Measurements from ENCODE around the gene TNP2. TPM values are rescaled to one million over a fixed set of nuclear protein-coding genes. Genes with fewer than 3 reads are reported as not detected.

The TNP2 gene
- total and polyA plus RNA-seq, 12 donors: not detected

DNA sequence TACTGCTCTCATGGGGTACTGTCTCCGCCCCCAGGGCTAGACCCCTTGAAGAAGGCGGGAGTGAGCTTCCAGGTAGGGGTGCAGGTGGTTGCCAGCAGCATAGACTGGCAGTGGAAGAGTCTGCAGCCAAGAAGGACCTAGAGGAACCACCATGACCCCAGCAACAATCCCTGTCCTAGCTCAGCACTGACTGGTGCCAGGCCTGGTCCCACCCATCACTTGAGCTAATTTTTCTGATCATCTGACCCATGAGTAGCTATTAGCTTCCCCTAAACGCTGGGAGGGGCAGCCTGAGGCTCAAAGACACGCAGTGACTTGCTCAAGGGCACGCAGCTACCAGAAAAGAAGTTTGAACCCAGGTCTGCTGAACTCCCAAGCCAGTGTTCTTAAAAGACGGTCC, 3.4 kb upstream of the TNP2 start:
- DNase-seq (no peak), ATAC-seq (no peak)
- Histone ChIP-seq H3K4me3 (no peak overlapping the region), H3K27ac (no peak overlapping the region), H3K4me1 (no peaks in the 10 kb centered on the region), H3K27me3 (peaks cover 0 to 4% (median 0%) of the 10 kb centered on the region in 7 donors), H3K9me3 (no peaks in the 10 kb centered on the region), H3K36me3 (no peaks in the 10 kb centered on the region)
- intact Hi-C loops (cut with DNase I): no loop called here
- TF ChIP-seq, protein P1, sequence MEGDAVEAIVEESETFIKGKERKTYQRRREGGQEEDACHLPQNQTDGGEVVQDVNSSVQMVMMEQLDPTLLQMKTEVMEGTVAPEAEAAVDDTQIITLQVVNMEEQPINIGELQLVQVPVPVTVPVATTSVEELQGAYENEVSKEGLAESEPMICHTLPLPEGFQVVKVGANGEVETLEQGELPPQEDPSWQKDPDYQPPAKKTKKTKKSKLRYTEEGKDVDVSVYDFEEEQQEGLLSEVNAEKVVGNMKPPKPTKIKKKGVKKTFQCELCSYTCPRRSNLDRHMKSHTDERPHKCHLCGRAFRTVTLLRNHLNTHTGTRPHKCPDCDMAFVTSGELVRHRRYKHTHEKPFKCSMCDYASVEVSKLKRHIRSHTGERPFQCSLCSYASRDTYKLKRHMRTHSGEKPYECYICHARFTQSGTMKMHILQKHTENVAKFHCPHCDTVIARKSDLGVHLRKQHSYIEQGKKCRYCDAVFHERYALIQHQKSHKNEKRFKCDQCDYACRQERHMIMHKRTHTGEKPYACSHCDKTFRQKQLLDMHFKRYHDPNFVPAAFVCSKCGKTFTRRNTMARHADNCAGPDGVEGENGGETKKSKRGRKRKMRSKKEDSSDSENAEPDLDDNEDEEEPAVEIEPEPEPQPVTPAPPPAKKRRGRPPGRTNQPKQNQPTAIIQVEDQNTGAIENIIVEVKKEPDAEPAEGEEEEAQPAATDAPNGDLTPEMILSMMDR (IDR thresholded peaks at IDR 0.05): no peak
- 89 to 92% methylated on average over 6 of the region's 6 CpGs for WGBS, 2 donors

DNA sequence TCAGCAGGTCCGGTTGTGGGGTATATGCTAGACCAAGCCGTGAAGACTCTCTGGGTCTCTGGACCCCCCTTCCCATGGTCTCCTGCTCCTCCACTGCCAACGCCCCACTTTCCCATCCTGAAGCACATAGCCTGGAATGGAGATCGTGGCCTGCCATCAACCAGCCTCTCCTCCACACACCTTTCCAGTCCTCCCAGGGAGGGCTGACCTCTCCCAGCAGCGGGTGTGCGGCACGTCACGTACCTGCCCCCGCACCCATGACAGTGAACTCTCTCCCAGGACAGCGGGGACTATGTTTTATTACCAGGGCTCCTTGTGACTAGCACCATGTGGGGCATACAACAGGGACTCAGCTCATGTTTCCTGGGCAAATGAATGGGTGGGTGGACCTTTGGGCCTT, 2.5 kb upstream of the TNP2 start:
- no peak for ATAC-seq
- WGBS, 2 donors: 96 to 98% methylated on average over 10 of the region's 10 CpGs

DNA sequence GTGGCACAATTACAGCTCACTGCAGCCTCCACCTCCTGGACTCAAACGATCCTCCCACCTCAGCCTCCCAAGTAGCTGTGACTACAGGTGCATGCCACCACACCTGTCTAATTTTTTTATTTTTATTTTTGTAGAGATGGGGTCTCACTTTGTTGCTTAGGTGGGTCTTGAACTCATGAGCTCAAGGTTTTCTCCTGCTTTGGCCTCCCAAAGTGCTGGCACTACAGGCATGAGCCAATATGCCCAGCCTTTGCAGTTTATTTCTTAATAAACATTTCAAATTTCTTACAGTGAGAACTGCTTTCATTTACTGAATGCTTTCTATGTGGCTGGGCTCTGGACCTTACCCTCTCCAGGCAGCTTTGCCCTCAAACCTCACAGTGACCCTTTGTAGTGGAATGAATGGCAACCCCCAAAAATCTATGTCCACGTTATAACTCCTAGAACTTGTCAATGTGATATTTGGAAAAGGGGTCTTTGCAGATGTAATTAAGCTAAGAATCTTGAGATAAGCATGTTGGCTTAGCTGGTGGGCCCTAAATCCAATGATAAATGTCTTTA, 1.6 kb upstream of the TNP2 start:
- Histone ChIP-seq H3K36me3 (no peaks in the 10 kb centered on the region), H3K4me3 (no peak overlapping the region), H3K9me3 (no peaks in the 10 kb centered on the region), H3K4me1 (no peaks in the 10 kb centered on the region), H3K27ac (no peak overlapping the region), H3K27me3 (no peaks in the 10 kb centered on the region)
- no peak for DNase-seq
- intact Hi-C loops (cut with DNase I): no loop called here
- no peak for ATAC-seq
- TF ChIP-seq, protein P1 (IDR thresholded peaks at IDR 0.05): no peak
- WGBS, 2 donors: 95 to 100% methylated on average over 2 of the region's 2 CpGs

More for the DNA sequence above, 2.5 kb upstream of the TNP2 start:
- Histone ChIP-seq H3K4me3 (no peak overlapping the region), H3K27me3 (peaks cover 0 to 4% (median 0%) of the 10 kb centered on the region in 7 donors), H3K27ac (no peak overlapping the region), H3K4me1 (no peaks in the 10 kb centered on the region), H3K9me3 (no peaks in the 10 kb centered on the region), H3K36me3 (no peaks in the 10 kb centered on the region)
- intact Hi-C loops (cut with DNase I): no loop called here
- DNase-seq: no peak
- TF ChIP-seq, protein P1 (IDR thresholded peaks at IDR 0.05): no peak

DNA sequence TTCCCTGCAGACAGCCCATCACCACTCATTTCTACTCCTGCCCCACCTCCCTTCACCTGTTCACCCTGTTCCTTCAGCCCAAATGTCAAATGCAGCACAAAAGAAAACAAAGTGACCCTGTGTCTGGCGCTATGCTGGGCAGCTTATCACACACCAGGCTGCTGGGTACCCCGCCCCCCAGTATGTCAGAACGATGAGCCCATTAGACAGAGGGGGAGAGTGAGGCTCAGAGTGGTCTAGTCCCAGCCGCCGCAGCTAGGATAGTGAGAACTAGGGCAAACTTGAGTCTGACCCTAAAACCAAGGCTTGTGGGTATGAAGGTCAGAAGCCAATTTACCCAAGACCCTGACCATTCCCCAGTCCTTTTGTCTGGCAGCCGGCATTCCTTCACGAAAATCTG, 4.0 kb downstream of the TNP2 start:
- Histone ChIP-seq H3K4me3 (no peak overlapping the region), H3K27ac (no peak overlapping the region), H3K9me3 (no peaks in the 10 kb centered on the region), H3K36me3 (no peaks in the 10 kb centered on the region), H3K27me3 (no peaks in the 10 kb centered on the region), H3K4me1 (peaks cover 0 to 7% (median 0%) of the 10 kb centered on the region in 9 donors)
- DNase-seq (no peak), ATAC-seq (no peak)
- TF ChIP-seq, protein P1 (IDR thresholded peaks at IDR 0.05): no peak
- intact Hi-C loops (cut with DNase I): loop anchor here in 1 of 10 donors (10.0 kb wide), 1 partner anchor 90 kb away; no protein-coding TSS in a partner anchor
- WGBS, 2 donors: 79 to 82% methylated on average over 7 of the region's 7 CpGs

All from heart right ventricle (tissue), 16 donors.